HepG2 (cell line): ENCODE results near the gene RTEL1. TPM values are rescaled to one million over a fixed set of nuclear protein-coding genes. Genes with fewer than 3 reads are reported as not detected.
A peak's percentile ranks its signal among the peaks of the same experiment; 100 is the strongest.

Experiments
- ATAD3A ChIP-seq: sonication (generic); formaldehyde crosslinking; IDR thresholded peaks from 2 replicates; pipeline ENCODE4 v1.4.0; 2020; ENCODE audit warnings: missing genetic modification reagents
- CEBPG ChIP-seq: IDR thresholded peaks from 2 replicates; pipeline ENCODE4 v1.6.1; 2016
- CERS6 ChIP-seq: sonication (generic); formaldehyde crosslinking; IDR thresholded peaks from 2 replicates; pipeline ENCODE4 v1.5.0; 2020; ENCODE audit warnings: missing genetic modification reagents
- ELF3 ChIP-seq: IDR thresholded peaks from 2 replicates; pipeline ENCODE4 v1.6.1; 2016; ENCODE audit warnings: missing genetic modification reagents, missing compliant biosample characterization
- HOXA5 ChIP-seq: sonication (generic); formaldehyde crosslinking; IDR thresholded peaks from 2 replicates; pipeline ENCODE4 v1.4.0; 2020; ENCODE audit warnings: missing genetic modification reagents
- IKZF1 ChIP-seq: fragments of 450-650 bp; IDR thresholded peaks from 2 replicates; pipeline ENCODE4 v1.7.1; 2016
- MYNN ChIP-seq: sonication (generic); formaldehyde crosslinking; IDR thresholded peaks from 2 replicates; pipeline ENCODE4 v1.4.0; 2020; ENCODE audit warnings: mild to moderate bottlenecking, low read depth, missing genetic modification reagents
- NCOR1 ChIP-seq: fragments of 200-600 bp; sonication (generic); IDR thresholded peaks from 2 replicates; pipeline ENCODE4 v1.7.0; 2017; ENCODE audit warnings: antibody characterized with exemption, low read length, borderline replicate concordance
- NR2C2 ChIP-seq: sonication (generic); formaldehyde crosslinking; IDR thresholded peaks from 2 replicates; pipeline ENCODE4 v1.4.0; 2020; ENCODE audit warnings: missing genetic modification reagents, mild to moderate bottlenecking, moderate library complexity, borderline replicate concordance
- REL ChIP-seq: sonication (generic); formaldehyde crosslinking; conservative IDR thresholded peaks from 2 replicates; pipeline ENCODE4 v1.8.0; 2022; ENCODE audit warnings: mild to moderate bottlenecking, missing genetic modification reagents, moderate library complexity
- SNAI1 ChIP-seq: sonication (generic); formaldehyde crosslinking; IDR thresholded peaks from 2 replicates; pipeline ENCODE4 v1.5.0; 2020; ENCODE audit warnings: mild to moderate bottlenecking, missing genetic modification reagents, borderline replicate concordance
- SP4 ChIP-seq: sonication (generic); formaldehyde crosslinking; IDR thresholded peaks from 2 replicates; pipeline ENCODE4 v1.8.1; 2023; ENCODE audit warnings: mild to moderate bottlenecking, missing genetic modification reagents
- SRSF1 ChIP-seq: fragments of 200-400 bp; formaldehyde crosslinking; optimal IDR thresholded peaks from 2 replicates; pipeline ENCODE3; 2017; ENCODE audit warnings: mild to moderate bottlenecking, low read depth, low read length, moderate library complexity
- THAP11 ChIP-seq: IDR thresholded peaks from 2 replicates; pipeline ENCODE4 v1.6.1; 2016; ENCODE audit warnings: missing biosample characterization, missing genetic modification reagents
- WIZ ChIP-seq: sonication (generic); formaldehyde crosslinking; IDR thresholded peaks from 2 replicates; pipeline ENCODE4 v1.5.1; 2020; ENCODE audit warnings: mild to moderate bottlenecking, missing genetic modification reagents
- ZBTB8A ChIP-seq: sonication (generic); formaldehyde crosslinking; IDR thresholded peaks from 2 replicates; pipeline ENCODE4 v1.4.0; 2020; ENCODE audit warnings: mild to moderate bottlenecking, low read depth, missing genetic modification reagents, borderline replicate concordance
- ZFP36L2 ChIP-seq: sonication (generic); formaldehyde crosslinking; IDR thresholded peaks from 2 replicates; pipeline ENCODE4 v1.4.0; 2020; ENCODE audit warnings: missing genetic modification reagents
- ZKSCAN1 ChIP-seq: fragments of 150-350 bp; IDR thresholded peaks from 2 replicates; pipeline ENCODE4 v1.6.1; 2014; ENCODE audit warnings: low read length
- ZNF136 ChIP-seq: sonication (generic); formaldehyde crosslinking; IDR thresholded peaks from 2 replicates; pipeline ENCODE4 v1.8.1; 2022; ENCODE audit warnings: low read depth, mild to moderate bottlenecking, moderate library complexity, missing genetic modification reagents
- ZNF18 ChIP-seq: sonication (generic); formaldehyde crosslinking; IDR thresholded peaks from 2 replicates; pipeline ENCODE4 v1.8.0; 2022; ENCODE audit warnings: mild to moderate bottlenecking, missing genetic modification reagents; ENCODE audit not compliant: insufficient replicate concordance
- ZNF225 ChIP-seq: sonication (generic); formaldehyde crosslinking; IDR thresholded peaks from 2 replicates; pipeline ENCODE4 v1.4.0; 2020; ENCODE audit warnings: mild to moderate bottlenecking, missing genetic modification reagents
- ZNF333 ChIP-seq: sonication (generic); formaldehyde crosslinking; IDR thresholded peaks from 2 replicates; pipeline ENCODE4 v1.4.0; 2020; ENCODE audit warnings: mild to moderate bottlenecking, missing genetic modification reagents, borderline replicate concordance
- ZNF343 ChIP-seq: sonication (generic); formaldehyde crosslinking; IDR thresholded peaks from 2 replicates; pipeline ENCODE4 v1.4.0; 2020; ENCODE audit warnings: mild to moderate bottlenecking, missing genetic modification reagents
- ZNF543 ChIP-seq: sonication (generic); formaldehyde crosslinking; IDR thresholded peaks from 2 replicates; pipeline ENCODE4 v1.4.0; 2020; ENCODE audit warnings: mild to moderate bottlenecking, missing genetic modification reagents
- ZNF577 ChIP-seq: sonication (generic); formaldehyde crosslinking; IDR thresholded peaks from 2 replicates; pipeline ENCODE4 v1.4.0; 2020; ENCODE audit warnings: mild to moderate bottlenecking, low read depth, missing genetic modification reagents, borderline replicate concordance
- ZNF670 ChIP-seq: sonication (generic); formaldehyde crosslinking; IDR thresholded peaks from 2 replicates; pipeline ENCODE4 v1.8.0; 2022; ENCODE audit warnings: mild to moderate bottlenecking, missing genetic modification reagents, borderline replicate concordance
- ZNF772 ChIP-seq: sonication (generic); formaldehyde crosslinking; IDR thresholded peaks from 2 replicates; pipeline ENCODE4 v1.5.0; 2020; ENCODE audit warnings: mild to moderate bottlenecking, missing genetic modification reagents
- ZNF781 ChIP-seq: sonication (generic); formaldehyde crosslinking; IDR thresholded peaks from 2 replicates; pipeline ENCODE4 v1.5.1; 2020; ENCODE audit warnings: borderline replicate concordance, mild to moderate bottlenecking, missing genetic modification reagents; ENCODE audit errors: not compliant biosample characterization
- ZSCAN30 ChIP-seq: sonication (generic); formaldehyde crosslinking; IDR thresholded peaks from 2 replicates; pipeline ENCODE4 v1.5.0; 2020; ENCODE audit warnings: mild to moderate bottlenecking, missing genetic modification reagents
- polyA plus RNA-seq, 8 experiments: library from polyadenylated mRNA; depleted of rRNA in 3 of 8; stranded (reverse) in 7 of 8; unstranded in 1 of 8; fragments of >200 nt; fragmentation: Illumina TruSeq in 4 of 8; extraction: Trizol in 4 of 8; gene quantifications; 2 replicates each; pipeline versions ENCODE4 v1.2.1 to v1.2.3, GENCODE V29; 2011 to 2016; ENCODE audit warnings: low read depth in 4 of 8, missing spikeins in 1 of 8, mixed read lengths in 1 of 8; ENCODE audit not compliant: insufficient read depth in 1 of 8
- total RNA-seq, 5 experiments: library from RNA; depleted of rRNA; stranded (reverse); fragments of >200 nt; fragmentation: Illumina TruSeq; extraction: Trizol; gene quantifications; 2 replicates each; pipeline ENCODE4 v1.2.3, GENCODE V29; 2016; ENCODE audit warnings: low read depth in 1 of 5
- TF ChIP-seq, protein P1 (sequence below): sonication (generic); formaldehyde crosslinking; IDR thresholded peaks from 2 replicates; pipeline ENCODE4 v1.8.1; 2023; ENCODE audit warnings: mild to moderate bottlenecking, moderate library complexity, missing genetic modification reagents

RTEL1 gene
- total and polyA plus RNA-seq, 2 of the 13 experiments (the other 11 are each of a cell fraction or from before 2014, with no cell fraction given) = 21.8 to 36.4 TPM

GRCh38 chr20:63658749-63659187 is 656 bp downstream of the RTEL1 start (continued):
- TF ChIP-seq WIZ (CRISPR knock-in tag) (no peak), THAP11 (CRISPR knock-in tag) (0 out of 2 replicates have a peak, but pooled peaks have one; percentile 71), ZNF772 (CRISPR knock-in tag) (no peak; the same call in 1 of the 2 replicates), IKZF1 (no peak), ZNF225 (peak; percentile 36; the same call in 1 of the 2 replicates), ZNF670 (CRISPR knock-in tag) (0 out of 2 replicates have a peak, but pooled peaks have one; percentile 16), ZNF577 (CRISPR knock-in tag) (no peak), SNAI1 (CRISPR knock-in tag) (0 out of 2 replicates have a peak, but pooled peaks have one; percentile 85), CEBPG (no peak), MYNN (no peak), NR2C2 (CRISPR knock-in tag) (peak; percentile 8; the same call in 1 of the 2 replicates), ZNF543 (CRISPR knock-in tag) (no peak; the same call in 1 of the 2 replicates), SRSF1 (peak; percentile 64), ELF3 (0 out of 2 replicates have a peak, but pooled peaks have one; percentile 5), ZNF333 (CRISPR knock-in tag) (0 out of 2 replicates have a peak, but pooled peaks have one; percentile 73), ZSCAN30 (CRISPR knock-in tag) (no peak), ATAD3A (no peak; the same call in 1 of the 2 replicates), SP4 (CRISPR knock-in tag) (0 out of 2 replicates have a peak, but pooled peaks have one; percentile 1), HOXA5 (no peak), NCOR1 (no peak), CERS6 (CRISPR knock-in tag) (no peak), REL (CRISPR knock-in tag) (no peak), ZNF136 (CRISPR knock-in tag) (no peak; the same call in 1 of the 2 replicates), ZKSCAN1 (no peak), ZBTB8A (CRISPR knock-in tag) (peak; percentile 54; the same call in 1 of the 2 replicates), ZNF343 (CRISPR knock-in tag) (no peak), ZNF781 (CRISPR knock-in tag) (no peak), ZNF18 (CRISPR knock-in tag) (no peak), ZFP36L2 (no peak)
- TF ChIP-seq, protein P1, sequence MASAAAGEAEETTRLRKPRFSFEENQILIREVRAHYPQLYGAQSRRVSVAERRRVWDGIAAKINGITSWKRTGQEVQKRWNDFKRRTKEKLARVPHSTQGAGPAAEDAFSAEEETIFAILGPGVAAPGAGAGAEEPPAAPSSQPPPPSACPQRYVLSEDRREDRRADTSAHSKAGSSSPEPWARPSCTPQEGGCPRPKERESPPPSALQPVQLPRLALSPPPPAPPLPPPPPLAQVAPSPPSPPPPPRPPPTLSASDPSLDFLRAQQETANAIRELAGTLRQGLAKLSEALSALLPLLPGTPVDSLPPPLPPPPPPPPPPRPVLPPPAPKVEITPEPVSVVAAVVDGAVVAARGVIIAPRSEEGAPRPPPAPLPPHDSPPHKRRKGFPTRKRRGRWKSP = peak; percentile 84; the same call in 1 of the 2 replicates
